ENCODE data around the gene PRKG2.

The PRKG2 gene

GRCh38 chr4:81207828-81208227 lies 7.2 kb downstream of the PRKG2 start:
- Mint-ChIP-seq H3K36me3 (ENCODE audit: insufficient read depth) (peaks cover 2% of the 10 kb centered on the region), H3K27ac (ENCODE audit: low read depth) (no peak overlapping the region), H3K4me3 (no peak overlapping the region), H3K27me3 (peaks cover 15% of the 10 kb centered on the region), H3K4me1 (no peaks in the 10 kb centered on the region), H3K9me3 (no peaks in the 10 kb centered on the region)
- DNase-seq (ENCODE audit: low spot score in 2 of 2) (no peak), ATAC-seq (replicated peaks; ENCODE audit: extremely low read depth, poor library complexity, severe bottlenecking) (no peak)

GRCh38 chr4:81205302-81205701 lies 9.7 kb downstream of the PRKG2 start:
- no peaks in the 10 kb centered on the region for H3K4me1 Mint-ChIP-seq
- ATAC-seq (replicated peaks; ENCODE audit: extremely low read depth, poor library complexity, severe bottlenecking) (no peak), DNase-seq (ENCODE audit: low spot score in 2 of 2) (no peak)
- peaks cover 15% of the 10 kb centered on the region for H3K27me3 Mint-ChIP-seq
- no peaks in the 10 kb centered on the region for H3K9me3 Mint-ChIP-seq
- H3K4me3 Mint-ChIP-seq: no peak overlapping the region
- H3K36me3 Mint-ChIP-seq (ENCODE audit: insufficient read depth): no peaks in the 10 kb centered on the region
- H3K27ac Mint-ChIP-seq (ENCODE audit: low read depth): no peak overlapping the region

GRCh38 chr4:81204571-81204970 lies 10.5 kb downstream of the PRKG2 start:
- no peak overlapping the region for H3K4me3 Mint-ChIP-seq
- ATAC-seq (replicated peaks; ENCODE audit: extremely low read depth, poor library complexity, severe bottlenecking) (no peak), DNase-seq (ENCODE audit: low spot score in 2 of 2) (no peak)
- no peaks in the 10 kb centered on the region for H3K4me1 Mint-ChIP-seq
- no peaks in the 10 kb centered on the region for H3K36me3 Mint-ChIP-seq (ENCODE audit: insufficient read depth)
- peaks cover 15% of the 10 kb centered on the region for H3K27me3 Mint-ChIP-seq
- H3K27ac Mint-ChIP-seq (ENCODE audit: low read depth): no peak overlapping the region
- H3K9me3 Mint-ChIP-seq: no peaks in the 10 kb centered on the region

GRCh38 chr4:81199831-81200230 lies 15.2 kb downstream of the PRKG2 start:
- Mint-ChIP-seq H3K27ac (ENCODE audit: low read depth) (no peak overlapping the region), H3K36me3 (ENCODE audit: insufficient read depth) (no peaks in the 10 kb centered on the region), H3K27me3 (no peaks in the 10 kb centered on the region), H3K9me3 (no peaks in the 10 kb centered on the region), H3K4me1 (no peaks in the 10 kb centered on the region), H3K4me3 (no peak overlapping the region)
- ATAC-seq (replicated peaks; ENCODE audit: extremely low read depth, poor library complexity, severe bottlenecking) (no peak), DNase-seq (ENCODE audit: low spot score in 2 of 2) (no peak)

- no peaks in the 10 kb centered on the region for H3K27me3 Mint-ChIP-seq
- no peak for ATAC-seq (replicated peaks; ENCODE audit: extremely low read depth, poor library complexity, severe bottlenecking)
Observed at GRCh38 chr4:81198609-81199008, 16.4 kb downstream of the PRKG2 start.

GRCh38 chr4:81197864-81198524 lies 17.0 kb downstream of the PRKG2 start:
- DNase-seq (ENCODE audit: low spot score in 2 of 2) (no peak), ATAC-seq (replicated peaks; ENCODE audit: extremely low read depth, poor library complexity, severe bottlenecking) (no peak)
- Mint-ChIP-seq H3K27ac (ENCODE audit: low read depth) (no peak overlapping the region), H3K4me1 (no peaks in the 10 kb centered on the region), H3K9me3 (no peaks in the 10 kb centered on the region), H3K36me3 (ENCODE audit: insufficient read depth) (no peaks in the 10 kb centered on the region), H3K27me3 (no peaks in the 10 kb centered on the region), H3K4me3 (no peak overlapping the region)

More at GRCh38 chr4:81198609-81199008, 16.4 kb downstream of the PRKG2 start:
- no peak overlapping the region for H3K27ac Mint-ChIP-seq (ENCODE audit: low read depth)
- no peaks in the 10 kb centered on the region for H3K4me1 Mint-ChIP-seq
- DNase-seq (ENCODE audit: low spot score in 2 of 2): no peak
- H3K9me3 Mint-ChIP-seq: no peaks in the 10 kb centered on the region
- no peaks in the 10 kb centered on the region for H3K36me3 Mint-ChIP-seq (ENCODE audit: insufficient read depth)
- no peak overlapping the region for H3K4me3 Mint-ChIP-seq

- Mint-ChIP-seq H3K27me3 (no peaks in the 10 kb centered on the region), H3K4me3 (no peak overlapping the region), H3K9me3 (no peaks in the 10 kb centered on the region), H3K36me3 (ENCODE audit: insufficient read depth) (no peaks in the 10 kb centered on the region), H3K27ac (ENCODE audit: low read depth) (no peak overlapping the region), H3K4me1 (no peaks in the 10 kb centered on the region)
- DNase-seq (ENCODE audit: low spot score in 2 of 2) (no peak), ATAC-seq (replicated peaks; ENCODE audit: extremely low read depth, poor library complexity, severe bottlenecking) (no peak)
Observed at GRCh38 chr4:81196126-81196650, 18.8 kb downstream of the PRKG2 start.

- H3K27ac Mint-ChIP-seq (ENCODE audit: low read depth): no peak overlapping the region
- H3K4me3 Mint-ChIP-seq: no peak overlapping the region
- H3K9me3 Mint-ChIP-seq: no peaks in the 10 kb centered on the region
- no peaks in the 10 kb centered on the region for H3K36me3 Mint-ChIP-seq (ENCODE audit: insufficient read depth)
- no peak for ATAC-seq (replicated peaks; ENCODE audit: extremely low read depth, poor library complexity, severe bottlenecking)
- H3K4me1 Mint-ChIP-seq: no peaks in the 10 kb centered on the region
- no peaks in the 10 kb centered on the region for H3K27me3 Mint-ChIP-seq
- DNase-seq (ENCODE audit: low spot score in 2 of 2): no peak
Observed at GRCh38 chr4:81195475-81195874, 19.5 kb downstream of the PRKG2 start.

- no peak for ATAC-seq (replicated peaks; ENCODE audit: extremely low read depth, poor library complexity, severe bottlenecking)
- Mint-ChIP-seq H3K4me1 (no peaks in the 10 kb centered on the region), H3K9me3 (no peaks in the 10 kb centered on the region), H3K27ac (ENCODE audit: low read depth) (no peak overlapping the region), H3K4me3 (no peak overlapping the region), H3K27me3 (no peaks in the 10 kb centered on the region), H3K36me3 (ENCODE audit: insufficient read depth) (no peaks in the 10 kb centered on the region)
- DNase-seq (ENCODE audit: low spot score in 2 of 2): no peak
Observed at GRCh38 chr4:81194286-81194685, 20.7 kb downstream of the PRKG2 start.

- H3K9me3 Mint-ChIP-seq: no peaks in the 10 kb centered on the region
- H3K27ac Mint-ChIP-seq (ENCODE audit: low read depth): no peak overlapping the region
- H3K36me3 Mint-ChIP-seq (ENCODE audit: insufficient read depth): peaks cover 2% of the 10 kb centered on the region
- ATAC-seq (replicated peaks; ENCODE audit: extremely low read depth, poor library complexity, severe bottlenecking) (no peak), DNase-seq (ENCODE audit: low spot score in 2 of 2) (no peak)
- H3K4me3 Mint-ChIP-seq: no peak overlapping the region
- H3K4me1 Mint-ChIP-seq: no peaks in the 10 kb centered on the region
- H3K27me3 Mint-ChIP-seq: peaks cover 15% of the 10 kb centered on the region
Observed at GRCh38 chr4:81180916-81181315, 34.1 kb downstream of the PRKG2 start.

- H3K4me3 Mint-ChIP-seq: no peak overlapping the region
- DNase-seq (ENCODE audit: low spot score in 2 of 2): no peak
- no peaks in the 10 kb centered on the region for H3K9me3 Mint-ChIP-seq
- no peak overlapping the region for H3K27ac Mint-ChIP-seq (ENCODE audit: low read depth)
- H3K4me1 Mint-ChIP-seq: no peaks in the 10 kb centered on the region
- H3K36me3 Mint-ChIP-seq (ENCODE audit: insufficient read depth): no peaks in the 10 kb centered on the region
- peaks cover 15% of the 10 kb centered on the region for H3K27me3 Mint-ChIP-seq
- no peak for ATAC-seq (replicated peaks; ENCODE audit: extremely low read depth, poor library complexity, severe bottlenecking)
Observed at GRCh38 chr4:81179326-81179725, 35.7 kb downstream of the PRKG2 start.

GRCh38 chr4:81173213-81173612 lies 41.8 kb downstream of the PRKG2 start:
- no peak overlapping the region for H3K27ac Mint-ChIP-seq (ENCODE audit: low read depth)
- H3K36me3 Mint-ChIP-seq (ENCODE audit: insufficient read depth): no peaks in the 10 kb centered on the region
- no peak for ATAC-seq (replicated peaks; ENCODE audit: extremely low read depth, poor library complexity, severe bottlenecking)
- H3K9me3 Mint-ChIP-seq: no peaks in the 10 kb centered on the region
- H3K4me1 Mint-ChIP-seq: no peaks in the 10 kb centered on the region
- H3K27me3 Mint-ChIP-seq: peaks cover 14% of the 10 kb centered on the region
- no peak overlapping the region for H3K4me3 Mint-ChIP-seq
- DNase-seq (ENCODE audit: low spot score in 2 of 2): no peak

- no peak overlapping the region for H3K27ac Mint-ChIP-seq (ENCODE audit: low read depth)
Observed at GRCh38 chr4:81166458-81167160, 48.4 kb downstream of the PRKG2 start.

More at GRCh38 chr4:81166458-81167160, 48.4 kb downstream of the PRKG2 start:
- no peak for DNase-seq (ENCODE audit: low spot score in 2 of 2)
- ATAC-seq (replicated peaks; ENCODE audit: extremely low read depth, poor library complexity, severe bottlenecking): no peak
- Mint-ChIP-seq H3K9me3 (no peaks in the 10 kb centered on the region), H3K36me3 (ENCODE audit: insufficient read depth) (no peaks in the 10 kb centered on the region), H3K4me3 (no peak overlapping the region), H3K4me1 (no peaks in the 10 kb centered on the region), H3K27me3 (peaks cover 7% of the 10 kb centered on the region)

Data from central memory CD8-positive, alpha-beta T cell (primary cell).